Caco-2 (cell line): ENCODE results near the gene TLCD1. TPM values are rescaled to one million over a fixed set of nuclear protein-coding genes. Genes with fewer than 3 reads are reported as not detected.

Source experiments
- BruUV-seq: library from RNA; stranded (reverse); fragments of 400-500 nt; replicated peaks from 2 replicates; lab custom pipeline; 2021; lab: Mats Ljungman, UMichigan
- CTCF ChIA-PET: fragments of 300-600 bp; sonication (Branson Sonifier 250); formaldehyde crosslinking; loops from one replicate; lab custom pipeline; 2022; ENCODE audit warnings: antibody characterized with exemption; lab: Charles Lee
- POLR2A ChIA-PET: fragments of 300-600 bp; sonication (Branson Sonifier 250); formaldehyde crosslinking; loops from one replicate; lab custom pipeline; 2022; ENCODE audit warnings: antibody characterized with exemption; lab: Charles Lee
- DNase-seq, 2 experiments: peaks; one replicate each; pipeline versions ENCODE4 v3.0.0 to v3.0.0-alpha.2; 2020 to 2022
- H3K27me3 ChIP-seq: replicated peaks from 2 replicates; pipeline ENCODE4 v1.6.0; 2011; ENCODE audit warnings: low read length; ENCODE audit not compliant: control insufficient read depth, insufficient read depth
- H3K36me3 ChIP-seq: 2 replicates; pipeline ENCODE4 v1.5.1; 2011; ENCODE audit warnings: low read length; ENCODE audit not compliant: control insufficient read depth, insufficient read depth
- H3K4me1 ChIP-seq: fragments of 250-450 bp; sonication (Bioruptor Pico); 2 replicates; pipeline ENCODE4 v1.5.1; 2020; ENCODE audit warnings: mild to moderate bottlenecking
- H3K4me3 ChIP-seq: 2 replicates; pipeline ENCODE4 v1.5.1; 2011; ENCODE audit warnings: low read depth, mild to moderate bottlenecking, control low read depth, low read length
- H3K9me3 ChIP-seq: fragments of 250-450 bp; sonication (Bioruptor Pico); 2 replicates; pipeline ENCODE4 v1.5.1; 2020; ENCODE audit warnings: mild to moderate bottlenecking, moderate library complexity
- H3K27ac Mint-ChIP-seq: one replicate; pipeline ENCODE4 v1.8.0; 2022; ENCODE audit warnings: mixed read lengths; ENCODE audit not compliant: unreplicated experiment
- H3K27me3 Mint-ChIP-seq: one replicate; pipeline ENCODE4 v1.8.0; 2022; ENCODE audit warnings: mixed read lengths; ENCODE audit not compliant: insufficient read depth, unreplicated experiment
- H3K36me3 Mint-ChIP-seq: one replicate; pipeline ENCODE4 v1.8.0; 2022; ENCODE audit warnings: mild to moderate bottlenecking, mixed read lengths; ENCODE audit not compliant: insufficient read depth, unreplicated experiment
- H3K4me1 Mint-ChIP-seq: one replicate; pipeline ENCODE4 v1.8.0; 2022; ENCODE audit warnings: low read depth, mixed read lengths; ENCODE audit not compliant: unreplicated experiment
- H3K4me3 Mint-ChIP-seq: one replicate; pipeline ENCODE4 v1.8.0; 2022; ENCODE audit warnings: mild to moderate bottlenecking, moderate library complexity, mixed read lengths; ENCODE audit not compliant: unreplicated experiment
- H3K9me3 Mint-ChIP-seq: one replicate; pipeline ENCODE4 v1.8.0; 2022; ENCODE audit warnings: mixed read lengths; ENCODE audit not compliant: unreplicated experiment
- intact Hi-C: fragments of 100-400 bp; cut with micrococcal nuclease; formaldehyde crosslinking; loops from one replicate; pipeline ENCODE4 v1.10.0; 2022; ENCODE audit not compliant: unreplicated experiment
- total RNA-seq: library from RNA; stranded (reverse); gene quantifications from 2 replicates; pipeline ENCODE4 v1.2.3, GENCODE V29; 2022
- TF ChIP-seq, protein P1 (sequence below), 2 experiments: fragments of 200-600 bp in 1 of 2; IDR thresholded peaks; 1 replicate in 1 of 2; 2 replicates in 1 of 2; pipeline versions ENCODE4 v1.5.1 to v1.8.0; 2011 to 2022; ENCODE audit warnings: antibody characterized with exemption in 1 of 2, control low read depth in 1 of 2, inconsistent platforms in 1 of 2, low read depth in 1 of 2, low read length in 1 of 2, mild to moderate bottlenecking in 1 of 2, moderate library complexity in 1 of 2; ENCODE audit not compliant: insufficient read depth in 1 of 2, severe bottlenecking in 1 of 2, unreplicated experiment in 1 of 2

Gene TLCD1
- total RNA-seq, 1 experiment from 2014 or later = 37.9 TPM

DNA sequence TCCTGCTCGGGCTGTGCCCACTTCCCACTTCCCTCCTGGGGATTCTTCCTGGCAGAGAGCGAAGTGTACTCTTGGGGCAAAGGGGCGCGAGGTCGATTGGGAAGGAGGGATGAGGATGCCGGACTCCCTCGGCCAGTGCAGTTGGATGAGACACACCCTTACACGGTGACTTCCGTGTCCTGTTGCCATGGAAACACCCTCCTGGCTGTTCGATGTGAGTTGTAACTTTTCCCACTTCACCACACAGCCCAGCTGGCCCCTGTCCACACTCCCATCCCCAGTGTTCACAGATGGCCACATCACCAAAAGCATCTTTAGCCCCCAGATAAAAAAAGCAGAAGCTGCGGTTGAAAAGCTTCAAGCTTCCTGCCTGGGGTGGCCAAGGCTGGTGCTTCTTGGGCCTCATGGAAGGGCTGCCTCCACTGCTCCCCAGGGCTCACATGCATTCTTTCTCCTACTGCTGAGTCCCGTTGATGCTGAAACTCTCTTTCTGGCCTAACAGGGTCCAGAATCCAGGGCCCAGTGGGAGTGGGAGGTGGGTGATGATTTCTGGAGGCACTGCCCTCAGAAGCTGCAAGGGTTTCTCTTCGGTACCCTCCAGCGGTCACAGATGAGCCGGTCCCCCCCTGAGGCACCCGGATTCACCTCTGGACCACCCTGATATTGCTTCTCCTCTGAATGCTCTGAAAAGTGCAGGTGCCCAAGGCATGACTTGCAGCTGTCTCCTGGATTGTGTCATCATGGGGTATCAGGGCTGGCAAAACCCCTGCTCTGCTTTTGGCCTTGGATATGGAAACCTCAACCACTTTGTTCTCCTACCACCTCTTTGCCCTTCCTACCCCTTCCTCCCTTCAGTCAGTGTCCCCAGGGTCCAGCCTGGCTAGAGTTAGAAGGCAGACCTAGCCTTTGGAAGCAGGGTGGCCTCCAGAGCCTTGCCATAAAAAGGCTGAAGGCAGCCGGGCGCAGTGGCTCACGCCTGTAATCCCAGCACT is 15.6 kb upstream of the TLCD1 start:
- H3K9me3 ChIP-seq = no peaks in the 10 kb centered on the region
- no peak for DNase-seq
- intact Hi-C loops = loop anchor here (5.0 kb wide), 1 partner anchor 211 kb away; the partner anchor contains the start of gene PHF12

GRCh38 chr17:28740406-28741357 is 14.6 kb upstream of the TLCD1 start:
- no peak overlapping the region for H3K4me3 ChIP-seq
- peaks cover 15% of the 10 kb centered on the region for H3K4me1 ChIP-seq
- no peak overlapping the region for H3K4me3 Mint-ChIP-seq
- no peak overlapping the region for H3K27ac Mint-ChIP-seq
- no peaks in the 10 kb centered on the region; the same call in 1 of the 2 replicates for H3K36me3 ChIP-seq
- TF ChIP-seq, protein P1, sequence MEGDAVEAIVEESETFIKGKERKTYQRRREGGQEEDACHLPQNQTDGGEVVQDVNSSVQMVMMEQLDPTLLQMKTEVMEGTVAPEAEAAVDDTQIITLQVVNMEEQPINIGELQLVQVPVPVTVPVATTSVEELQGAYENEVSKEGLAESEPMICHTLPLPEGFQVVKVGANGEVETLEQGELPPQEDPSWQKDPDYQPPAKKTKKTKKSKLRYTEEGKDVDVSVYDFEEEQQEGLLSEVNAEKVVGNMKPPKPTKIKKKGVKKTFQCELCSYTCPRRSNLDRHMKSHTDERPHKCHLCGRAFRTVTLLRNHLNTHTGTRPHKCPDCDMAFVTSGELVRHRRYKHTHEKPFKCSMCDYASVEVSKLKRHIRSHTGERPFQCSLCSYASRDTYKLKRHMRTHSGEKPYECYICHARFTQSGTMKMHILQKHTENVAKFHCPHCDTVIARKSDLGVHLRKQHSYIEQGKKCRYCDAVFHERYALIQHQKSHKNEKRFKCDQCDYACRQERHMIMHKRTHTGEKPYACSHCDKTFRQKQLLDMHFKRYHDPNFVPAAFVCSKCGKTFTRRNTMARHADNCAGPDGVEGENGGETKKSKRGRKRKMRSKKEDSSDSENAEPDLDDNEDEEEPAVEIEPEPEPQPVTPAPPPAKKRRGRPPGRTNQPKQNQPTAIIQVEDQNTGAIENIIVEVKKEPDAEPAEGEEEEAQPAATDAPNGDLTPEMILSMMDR (IDR thresholded peaks at IDR 0.05; ENCODE audit: insufficient read depth in 1 of 2, low read depth in 1 of 2, low read length in 1 of 2, severe bottlenecking in 1 of 2, unreplicated experiment in 1 of 2) = no peak
- H3K9me3 ChIP-seq = no peaks in the 10 kb centered on the region
- ChIA-PET CTCF (interaction anchor here (0.6 kb wide), 1 partner anchor 189 kb away, joined by 4 read pairs; no protein-coding TSS in a partner anchor), POLR2A (interaction anchor here (6.4 kb wide), 1 partner anchor 21 kb away, joined by 52 read pairs; the partner anchor contains the start of gene RPL23A)
- no peaks in the 10 kb centered on the region for H3K9me3 Mint-ChIP-seq
- no peaks in the 10 kb centered on the region for H3K27me3 ChIP-seq
- H3K4me1 Mint-ChIP-seq = no peaks in the 10 kb centered on the region
- intact Hi-C loops = loop anchor here (5.0 kb wide), 1 partner anchor 212 kb away; the partner anchor contains the start of gene PHF12
- DNase-seq = no peak
- peaks cover 38% of the 10 kb centered on the region for H3K36me3 Mint-ChIP-seq
- H3K27me3 Mint-ChIP-seq = no peaks in the 10 kb centered on the region
- no TSS peak for BruUV-seq

More for the DNA sequence above, 15.6 kb upstream of the TLCD1 start:
- CTCF ChIA-PET = interaction anchor here (2.6 kb wide), 1 partner anchor 14 kb away, joined by 54 read pairs; the partner anchor contains the start of genes NEK8 and TLCD1
- BruUV-seq = no TSS peak
- Histone ChIP-seq H3K36me3 (no peaks in the 10 kb centered on the region; the same call in 1 of the 2 replicates), H3K4me1 (peaks cover 25% of the 10 kb centered on the region), H3K4me3 (no peak overlapping the region), H3K27me3 (no peaks in the 10 kb centered on the region)
- TF ChIP-seq, protein P1 (IDR thresholded peaks at IDR 0.05; ENCODE audit: insufficient read depth in 1 of 2, low read depth in 1 of 2, low read length in 1 of 2, severe bottlenecking in 1 of 2, unreplicated experiment in 1 of 2) = no peak
- H3K9me3 Mint-ChIP-seq = no peaks in the 10 kb centered on the region
- POLR2A ChIA-PET = interaction anchor here (6.4 to 8.1 kb wide), 2 partner anchors 14 to 22 kb away, joined by 52 to 165 read pairs; partner anchors contain the start of genes NEK8, RPL23A and TLCD1
- H3K4me1 Mint-ChIP-seq = peaks cover 6% of the 10 kb centered on the region
- no peak overlapping the region for H3K4me3 Mint-ChIP-seq
- H3K27ac Mint-ChIP-seq = peak overlapping the region; percentile 96
- no peaks in the 10 kb centered on the region for H3K27me3 Mint-ChIP-seq
- H3K36me3 Mint-ChIP-seq = peaks cover 47% of the 10 kb centered on the region
